Cardiac muscle cell (in vitro differentiated cells and primary cell): ENCODE measurements around the gene LARP1. TPM values are rescaled to one million over a fixed set of nuclear protein-coding genes. Genes with fewer than 3 reads are reported as not detected.

Source experiments
- DNase-seq, 2 donors: peaks; one replicate each; pipeline versions ENCODE4 v3.0.0 to v3.0.0-alpha.2; 2010 to 2017; ENCODE audit warnings: low read depth in 1 of 2, low spot score in 1 of 2
- H3K27ac ChIP-seq: fragments of 200-600 bp; sonication (generic); 2 replicates; pipeline ENCODE4 v1.5.1; 2016
- H3K27me3 ChIP-seq: fragments of 200-600 bp; sonication (generic); 2 replicates; pipeline ENCODE4 v1.6.0; 2016; ENCODE audit warnings: control low read depth
- H3K36me3 ChIP-seq: fragments of 200-600 bp; sonication (generic); 2 replicates; pipeline ENCODE4 v1.5.1; 2016; ENCODE audit warnings: control low read depth
- H3K4me1 ChIP-seq: fragments of 200-600 bp; sonication (generic); 2 replicates; pipeline ENCODE4 v1.8.1; 2017; ENCODE audit warnings: low read depth, mild to moderate bottlenecking, mixed run types
- H3K4me3 ChIP-seq: fragments of 200-600 bp; sonication (generic); 2 replicates; pipeline ENCODE4 v1.5.1; 2016; ENCODE audit warnings: mild to moderate bottlenecking
- H3K9me3 ChIP-seq: fragments of 200-600 bp; sonication (generic); 2 replicates; pipeline ENCODE4 v1.5.1; 2017; ENCODE audit warnings: low read depth, mild to moderate bottlenecking, control low read depth
- polyA plus RNA-seq: library from polyadenylated mRNA; unstranded; fragments of >200 nt; fragmentation: Nextera tagmentation; extraction: Ambion mirVana; gene quantifications from 2 replicates; pipeline ENCODE4 v1.2.1, GENCODE V29; 2016
- total RNA-seq: library from RNA; depleted of rRNA; stranded (reverse); fragments of >200 nt; gene quantifications from 2 replicates; pipeline ENCODE4 v1.2.3, GENCODE V29; 2016
- TF ChIP-seq, protein P1 (sequence below): IDR thresholded peaks from 2 replicates; pipeline ENCODE4 v1.5.1; 2012; ENCODE audit warnings: low read depth, mild to moderate bottlenecking, low read length

The LARP1 gene
- total and polyA plus RNA-seq, 2 experiments from 2014 or later: 40.7 to 97.8 TPM

- peak overlapping the region; percentile 80 for H3K27ac ChIP-seq
- H3K4me3 ChIP-seq: no peak overlapping the region
- no peaks in the 10 kb centered on the region for H3K9me3 ChIP-seq
- peak in 1 of 2 donors; percentile 49 for DNase-seq
- TF ChIP-seq, protein P1, sequence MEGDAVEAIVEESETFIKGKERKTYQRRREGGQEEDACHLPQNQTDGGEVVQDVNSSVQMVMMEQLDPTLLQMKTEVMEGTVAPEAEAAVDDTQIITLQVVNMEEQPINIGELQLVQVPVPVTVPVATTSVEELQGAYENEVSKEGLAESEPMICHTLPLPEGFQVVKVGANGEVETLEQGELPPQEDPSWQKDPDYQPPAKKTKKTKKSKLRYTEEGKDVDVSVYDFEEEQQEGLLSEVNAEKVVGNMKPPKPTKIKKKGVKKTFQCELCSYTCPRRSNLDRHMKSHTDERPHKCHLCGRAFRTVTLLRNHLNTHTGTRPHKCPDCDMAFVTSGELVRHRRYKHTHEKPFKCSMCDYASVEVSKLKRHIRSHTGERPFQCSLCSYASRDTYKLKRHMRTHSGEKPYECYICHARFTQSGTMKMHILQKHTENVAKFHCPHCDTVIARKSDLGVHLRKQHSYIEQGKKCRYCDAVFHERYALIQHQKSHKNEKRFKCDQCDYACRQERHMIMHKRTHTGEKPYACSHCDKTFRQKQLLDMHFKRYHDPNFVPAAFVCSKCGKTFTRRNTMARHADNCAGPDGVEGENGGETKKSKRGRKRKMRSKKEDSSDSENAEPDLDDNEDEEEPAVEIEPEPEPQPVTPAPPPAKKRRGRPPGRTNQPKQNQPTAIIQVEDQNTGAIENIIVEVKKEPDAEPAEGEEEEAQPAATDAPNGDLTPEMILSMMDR: no peak
- H3K4me1 ChIP-seq: peaks cover 32% of the 10 kb centered on the region
- no peaks in the 10 kb centered on the region for H3K36me3 ChIP-seq
- H3K27me3 ChIP-seq: no peaks in the 10 kb centered on the region
These were observed 27.8 kb downstream of the LARP1 start for GRCh38 chr5:154782812-154783592.

DNA sequence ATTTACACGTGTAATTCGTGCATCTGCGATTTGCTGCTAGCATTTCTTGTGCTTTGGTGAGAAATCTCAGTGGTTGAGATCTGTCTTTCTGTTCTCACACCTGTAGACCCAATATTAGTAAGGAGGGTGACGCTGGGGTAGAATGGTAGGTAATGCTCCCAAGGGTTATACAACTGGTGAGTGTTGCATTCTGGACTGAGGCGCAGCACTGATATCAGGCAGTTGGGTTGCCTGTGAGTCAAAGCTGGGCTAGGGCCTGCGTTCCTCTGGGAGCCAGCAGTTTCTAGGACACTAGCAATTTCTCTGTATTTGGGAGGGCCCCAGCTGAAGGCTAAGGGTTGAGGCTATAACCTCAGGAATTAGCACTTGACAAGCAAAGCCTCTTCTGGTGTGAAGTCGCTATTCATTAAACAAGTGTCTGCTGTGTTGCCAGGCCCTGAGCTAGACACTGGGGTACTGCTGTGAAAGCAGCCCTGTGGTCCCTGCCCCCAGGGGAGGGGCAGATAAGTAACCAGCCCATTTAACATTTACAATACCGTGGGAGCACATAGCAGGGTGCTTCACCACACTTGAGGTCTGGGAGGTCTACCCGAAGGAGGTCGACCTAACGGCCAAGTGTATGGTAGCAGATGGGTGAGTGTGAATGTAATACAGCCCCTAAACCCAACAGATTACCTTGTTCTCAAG lies 28.7 kb downstream of the LARP1 start:
- no peaks in the 10 kb centered on the region for H3K27me3 ChIP-seq
- no peaks in the 10 kb centered on the region for H3K9me3 ChIP-seq
- TF ChIP-seq, protein P1: no peak
- H3K4me3 ChIP-seq: no peak overlapping the region
- H3K27ac ChIP-seq: peak overlapping the region; percentile 80
- H3K4me1 ChIP-seq: peaks cover 32% of the 10 kb centered on the region
- DNase-seq: peak in 1 of 2 donors; percentile 56
- H3K36me3 ChIP-seq: no peaks in the 10 kb centered on the region

- Histone ChIP-seq H3K9me3 (no peaks in the 10 kb centered on the region), H3K36me3 (no peaks in the 10 kb centered on the region), H3K4me3 (no peak overlapping the region), H3K4me1 (peaks cover 32% of the 10 kb centered on the region), H3K27me3 (no peaks in the 10 kb centered on the region), H3K27ac (no peak overlapping the region)
- TF ChIP-seq, protein P1: no peak
- no peak for DNase-seq
These were observed 29.7 kb downstream of the LARP1 start for GRCh38 chr5:154784856-154785255.

DNA sequence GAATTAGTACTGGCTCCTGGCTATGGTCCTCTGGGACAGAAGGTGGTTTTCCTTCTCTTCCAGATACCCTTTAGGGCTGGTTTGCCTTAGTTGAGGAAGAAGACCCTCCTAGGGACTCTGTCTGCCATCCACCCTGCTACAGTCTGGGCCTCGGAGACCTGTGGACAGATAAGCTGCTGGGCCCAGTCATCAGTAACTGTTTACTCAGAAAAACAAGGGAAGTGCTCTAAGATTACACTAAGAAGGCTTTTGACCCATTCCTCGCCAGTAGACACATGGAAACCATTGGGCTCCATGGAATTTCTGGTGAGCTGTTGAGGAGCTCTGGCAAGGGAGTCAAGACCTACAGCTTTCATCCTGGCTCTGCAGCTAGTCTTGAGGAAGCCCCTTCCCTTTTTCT lies 31.2 kb downstream of the LARP1 start:
- H3K4me3 ChIP-seq: no peak overlapping the region
- no peaks in the 10 kb centered on the region for H3K36me3 ChIP-seq
- no peak overlapping the region for H3K27ac ChIP-seq
- TF ChIP-seq, protein P1: no peak
- no peaks in the 10 kb centered on the region for H3K27me3 ChIP-seq
- no peaks in the 10 kb centered on the region for H3K9me3 ChIP-seq
- DNase-seq: peak in 1 of 2 donors; percentile 37
- H3K4me1 ChIP-seq: peaks cover 32% of the 10 kb centered on the region

DNA sequence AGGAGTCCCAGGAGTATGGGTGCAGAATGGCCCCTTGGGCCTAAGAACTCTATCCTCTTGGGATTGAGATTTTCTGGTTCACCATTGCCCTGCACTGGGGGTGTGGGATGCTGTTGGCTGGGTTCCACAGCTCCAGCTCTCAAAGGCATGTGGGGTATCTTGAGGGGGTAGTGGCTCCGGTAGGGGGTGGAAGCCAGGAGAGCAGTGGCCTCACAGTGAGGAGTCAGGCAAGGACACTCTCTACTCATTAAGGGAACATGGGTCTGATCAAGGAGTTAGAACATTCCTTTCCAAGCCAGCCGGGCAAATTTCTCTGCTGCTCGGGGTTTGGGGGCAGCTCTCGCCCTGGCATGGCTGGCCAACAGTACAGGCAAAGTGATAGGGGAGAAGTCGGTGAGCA lies 33.0 kb downstream of the LARP1 start:
- TF ChIP-seq, protein P1: no peak

More for the DNA sequence above, 33.0 kb downstream of the LARP1 start:
- DNase-seq: peak in 1 of 2 donors; percentile 19
- no peaks in the 10 kb centered on the region for H3K9me3 ChIP-seq
- H3K4me3 ChIP-seq: no peak overlapping the region
- H3K4me1 ChIP-seq: peaks cover 18% of the 10 kb centered on the region
- no peaks in the 10 kb centered on the region for H3K27me3 ChIP-seq
- no peaks in the 10 kb centered on the region for H3K36me3 ChIP-seq
- H3K27ac ChIP-seq: no peak overlapping the region
